ENCODE data around the gene SYT7.

Gene SYT7

DNA sequence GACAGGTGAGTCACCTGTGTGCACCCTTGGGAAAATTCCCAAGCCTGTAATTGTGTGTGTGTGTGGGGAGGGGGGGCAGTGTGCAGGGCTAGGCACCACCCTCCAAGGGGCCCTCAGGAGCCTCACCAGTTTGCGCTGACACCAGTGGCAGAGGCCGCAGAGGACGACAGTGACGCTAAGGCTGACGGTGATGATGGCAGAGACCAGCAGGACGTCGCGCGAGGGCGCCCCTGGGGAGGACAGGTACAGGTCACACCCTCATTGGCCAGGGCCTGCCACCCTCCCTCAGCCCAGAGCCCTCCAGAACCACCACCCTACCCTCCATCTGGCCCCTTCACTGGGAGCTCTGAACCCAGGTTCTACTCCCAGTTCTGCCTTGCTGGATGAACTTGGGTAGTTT, 24.9 kb downstream of the SYT7 start:
- no peak for DNase-seq (ENCODE audit: extremely low read depth in 1 of 2, low read depth in 1 of 2)

DNA sequence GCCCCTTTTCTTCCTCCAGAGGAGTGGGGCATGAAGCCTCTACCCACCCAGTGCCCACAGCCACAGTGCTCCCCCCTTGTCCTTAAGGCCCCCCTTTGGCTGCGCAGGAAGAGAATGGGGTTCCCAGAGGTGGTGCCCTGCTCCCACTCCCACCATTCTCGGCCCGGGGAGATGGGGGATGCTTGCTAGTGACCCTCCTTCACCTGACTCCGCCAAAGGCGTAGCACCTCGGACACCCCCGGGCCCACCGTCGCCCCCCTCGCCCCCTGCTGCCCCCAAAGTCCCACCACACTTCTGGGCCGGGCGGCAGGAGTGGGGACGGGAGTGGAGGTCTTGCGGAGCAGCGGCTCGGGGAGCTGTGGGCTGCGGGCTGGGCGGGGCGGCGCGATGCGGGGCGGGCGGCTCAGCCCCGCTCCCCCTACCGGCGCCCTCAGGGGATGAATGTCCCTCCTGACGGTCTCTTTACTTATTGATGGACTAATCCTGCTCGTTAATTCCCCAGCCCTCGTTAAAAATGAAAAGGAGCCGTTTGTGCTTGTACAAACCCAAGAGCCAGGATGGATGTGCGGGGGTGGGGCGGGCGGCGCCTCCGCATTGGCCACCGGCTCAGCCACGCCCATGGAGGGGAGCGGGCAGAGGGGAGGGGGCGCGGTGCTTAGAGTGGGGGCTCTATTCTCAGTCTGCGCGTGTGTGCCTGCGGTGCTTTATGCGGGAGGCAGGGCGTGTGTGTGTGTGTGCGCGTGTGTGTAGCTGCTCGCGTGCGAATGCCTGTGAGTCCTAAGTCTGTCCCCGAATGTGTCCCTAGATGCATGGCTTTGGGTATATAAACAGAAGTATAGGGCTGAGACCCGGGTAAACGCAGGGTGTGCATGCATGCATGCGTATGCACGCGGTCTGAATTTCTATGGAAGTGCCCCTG, 25.6 kb downstream of the SYT7 start:
- no peak for DNase-seq (ENCODE audit: extremely low read depth in 1 of 2, low read depth in 1 of 2)

DNA sequence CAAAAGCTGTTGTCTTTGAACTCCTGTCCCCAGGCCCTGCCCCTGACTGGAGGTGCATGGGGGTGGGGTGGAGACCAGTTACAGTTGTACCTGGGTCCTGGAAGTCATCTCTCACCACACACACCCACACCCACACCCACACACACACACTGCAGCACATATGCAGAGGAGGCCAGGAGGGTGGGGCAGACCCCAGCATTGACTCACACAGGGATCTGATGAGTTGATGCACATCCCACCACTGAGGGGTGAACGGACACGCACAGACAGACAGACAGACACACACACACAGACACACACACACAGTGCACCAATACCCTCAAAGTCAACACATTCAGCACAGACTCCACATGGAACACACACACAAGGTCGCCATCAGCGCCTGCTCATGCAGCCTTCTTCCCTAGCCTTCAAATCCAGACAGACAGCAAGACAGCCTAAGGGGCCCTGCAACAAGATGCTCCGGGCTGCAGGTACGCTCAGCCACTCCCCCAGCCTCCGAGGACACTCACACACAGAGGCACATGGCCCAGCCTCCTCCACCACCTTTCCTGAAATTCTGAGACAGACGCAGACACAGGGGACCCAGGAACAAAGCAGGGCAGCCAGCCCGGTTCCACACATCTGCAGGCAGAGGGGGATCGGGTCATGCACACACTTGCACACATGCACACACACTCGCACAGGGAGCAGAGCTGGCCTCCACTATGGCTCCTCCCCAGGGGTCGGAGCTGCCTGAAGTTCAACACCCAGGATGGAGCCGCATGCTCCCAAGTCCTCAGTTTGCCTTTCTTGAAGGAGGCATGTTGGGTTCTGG, 26.5 kb downstream of the SYT7 start:
- DNase-seq (ENCODE audit: extremely low read depth in 1 of 2, low read depth in 1 of 2), result no peak

DNA sequence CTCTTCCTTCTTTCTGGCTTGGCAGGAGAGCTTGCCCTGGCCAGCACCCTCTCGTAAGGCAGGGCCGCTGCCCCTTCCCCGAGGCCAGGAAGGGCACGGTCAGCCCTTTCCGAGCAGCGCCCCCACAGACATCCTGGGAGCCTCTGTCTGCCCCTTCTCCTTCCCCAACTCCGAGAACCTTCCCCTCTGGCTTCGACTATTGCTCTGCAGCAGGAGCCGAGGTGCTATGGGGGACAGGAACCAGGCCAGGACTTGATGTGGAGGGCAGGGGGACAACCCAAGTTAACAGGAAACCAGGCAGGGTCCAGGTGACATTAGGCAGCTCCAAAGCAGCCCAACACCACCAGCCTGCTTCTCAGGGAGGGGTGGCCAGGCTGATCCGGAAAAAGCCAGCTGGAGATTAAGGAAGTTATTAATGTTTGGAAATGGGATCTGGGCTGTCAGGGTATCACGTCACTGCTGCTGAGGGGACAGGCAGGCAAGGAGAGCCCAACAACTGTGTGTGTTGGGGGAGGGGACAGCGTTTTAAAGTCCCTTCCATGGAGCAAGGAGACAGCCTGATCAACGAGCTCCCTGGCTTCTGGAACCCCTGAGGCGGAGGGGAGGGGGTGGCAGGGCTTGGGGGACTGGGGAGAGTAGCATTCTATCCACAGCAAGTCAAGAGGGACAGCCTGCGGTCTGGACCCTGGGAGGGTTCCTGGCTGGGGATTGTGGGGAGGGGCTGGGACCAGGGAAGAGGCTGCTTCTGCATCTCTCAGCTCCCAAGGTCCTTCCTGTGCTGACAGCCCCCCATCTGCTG, 27.3 kb downstream of the SYT7 start:
- no peak for DNase-seq (ENCODE audit: extremely low read depth in 1 of 2, low read depth in 1 of 2)

DNA sequence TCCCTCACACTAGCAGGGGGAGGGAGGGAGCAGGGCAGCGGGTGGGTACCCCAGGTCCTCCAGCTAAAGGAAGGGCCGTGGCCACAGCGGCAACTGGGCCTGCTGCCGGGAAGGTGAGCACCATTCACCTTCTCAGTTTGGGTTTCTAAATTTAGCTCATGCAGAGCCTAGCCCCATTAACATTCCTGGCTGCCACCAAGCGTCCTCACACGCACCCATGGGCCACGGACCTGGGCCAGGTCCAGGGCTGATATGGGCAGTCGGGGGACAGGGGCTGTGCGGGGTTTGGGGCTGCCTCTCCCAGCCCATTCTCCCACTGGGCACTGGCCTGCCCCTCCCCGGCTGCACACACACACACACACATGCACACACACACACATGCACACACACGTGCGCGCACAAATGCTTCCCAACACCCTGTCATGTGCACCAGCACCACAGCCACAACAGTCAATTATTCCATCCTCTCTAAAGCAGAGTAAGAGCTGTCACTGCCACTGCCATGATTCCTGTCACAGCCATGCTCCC, 28.7 kb downstream of the SYT7 start:
- no peak for DNase-seq (ENCODE audit: extremely low read depth in 1 of 2, low read depth in 1 of 2)

GRCh38 chr11:61551634-61552033, 29.2 kb downstream of the SYT7 start:
- DNase-seq (ENCODE audit: extremely low read depth in 1 of 2, low read depth in 1 of 2), result no peak

DNA sequence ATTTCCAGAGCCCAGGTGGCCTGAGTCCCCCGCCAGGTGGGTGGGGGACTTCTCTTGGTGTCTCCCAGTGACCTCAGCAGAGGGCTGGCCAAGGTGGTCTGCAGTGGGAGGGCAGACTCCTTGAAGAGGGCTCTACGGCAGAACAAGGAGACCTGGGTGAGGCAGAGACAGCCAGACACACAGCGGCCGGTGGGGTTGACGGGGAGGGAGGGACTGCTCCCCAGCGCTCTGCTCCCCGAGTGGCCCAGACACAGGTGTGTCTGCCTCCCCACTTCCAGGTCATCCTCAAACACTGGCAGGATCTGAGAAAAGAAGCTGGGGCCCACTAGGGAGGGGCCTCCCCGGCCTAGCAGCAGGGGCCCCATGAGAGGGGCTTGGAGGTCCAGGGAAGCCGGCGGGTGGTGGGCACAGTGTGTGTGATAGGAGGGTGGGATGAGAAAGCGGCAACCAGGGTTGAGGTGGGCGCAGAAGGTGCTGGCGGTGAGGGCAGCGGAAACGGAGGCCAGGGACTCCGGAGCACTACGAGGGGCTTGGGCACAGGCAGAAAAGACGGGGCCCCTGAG, 30.1 kb downstream of the SYT7 start:
- no peak for DNase-seq (ENCODE audit: extremely low read depth in 1 of 2, low read depth in 1 of 2)

DNA sequence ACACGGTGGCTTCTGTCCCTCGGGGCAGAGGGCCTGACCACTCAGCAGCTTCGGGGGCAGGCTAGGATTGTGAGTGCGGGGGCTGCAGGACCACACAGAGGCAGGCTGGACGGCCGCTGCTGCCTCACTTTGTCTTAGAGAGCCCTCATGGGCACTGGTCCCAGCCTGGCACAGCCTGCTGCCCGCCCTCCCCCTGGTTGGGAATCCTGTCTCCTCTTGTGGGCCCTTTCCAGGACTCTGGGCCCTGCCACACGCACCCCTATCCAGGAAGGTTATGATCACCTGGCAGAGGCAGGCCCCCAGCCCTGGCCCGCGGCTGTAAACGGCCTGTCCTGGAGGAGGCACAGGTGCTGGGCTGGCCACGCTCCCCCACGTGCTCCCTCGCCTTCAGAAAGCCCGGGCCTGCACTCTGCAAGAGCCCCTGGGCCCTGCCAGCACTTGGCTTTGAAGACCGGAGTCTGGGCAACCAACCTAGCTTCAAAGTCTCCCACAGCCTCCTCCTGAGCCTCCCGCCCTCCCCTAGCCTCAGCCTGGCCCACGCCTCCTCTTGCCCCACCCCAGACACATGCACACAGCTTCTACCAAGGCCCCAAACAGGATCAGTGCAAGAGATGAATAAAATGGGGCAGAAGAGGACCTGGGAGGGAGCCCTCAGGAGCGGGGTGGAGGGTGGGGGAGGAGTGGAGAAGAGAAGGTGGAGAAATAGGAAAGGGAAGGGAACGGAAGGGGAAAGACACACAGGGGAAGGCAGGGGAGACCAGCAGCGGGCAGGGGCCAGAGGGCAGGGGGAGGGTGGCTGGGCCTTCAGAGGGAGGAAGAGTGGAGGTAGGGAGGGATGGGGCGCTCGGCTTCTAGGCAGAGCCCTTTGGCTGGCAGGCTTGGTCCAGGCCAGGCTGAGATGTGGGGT, 31.0 kb downstream of the SYT7 start:
- DNase-seq (ENCODE audit: extremely low read depth in 1 of 2, low read depth in 1 of 2), result no peak

DNA sequence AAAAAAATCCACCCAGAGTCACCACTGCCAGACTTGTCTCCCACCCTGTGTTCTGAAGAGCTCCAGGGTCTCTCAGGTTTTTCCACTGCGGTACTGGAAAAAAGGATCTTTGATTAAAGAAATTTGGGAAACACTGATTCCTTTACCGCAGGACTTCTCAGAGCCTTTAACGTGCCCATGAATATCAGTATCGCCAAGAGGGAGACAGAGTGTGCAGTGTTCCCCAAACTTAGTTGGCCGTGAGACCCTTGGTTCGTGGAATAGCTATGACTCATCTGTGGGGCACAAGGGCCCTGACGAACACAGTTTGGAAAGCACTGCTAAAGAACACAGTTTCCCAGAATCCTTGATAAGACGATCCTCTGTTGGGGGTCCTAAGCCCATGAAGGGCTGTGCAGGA, 31.7 kb downstream of the SYT7 start:
- no peak for DNase-seq (ENCODE audit: extremely low read depth in 1 of 2, low read depth in 1 of 2)

GRCh38 chr11:61547246-61547645, 33.6 kb downstream of the SYT7 start:
- no peak for DNase-seq (ENCODE audit: extremely low read depth in 1 of 2, low read depth in 1 of 2)

DNA sequence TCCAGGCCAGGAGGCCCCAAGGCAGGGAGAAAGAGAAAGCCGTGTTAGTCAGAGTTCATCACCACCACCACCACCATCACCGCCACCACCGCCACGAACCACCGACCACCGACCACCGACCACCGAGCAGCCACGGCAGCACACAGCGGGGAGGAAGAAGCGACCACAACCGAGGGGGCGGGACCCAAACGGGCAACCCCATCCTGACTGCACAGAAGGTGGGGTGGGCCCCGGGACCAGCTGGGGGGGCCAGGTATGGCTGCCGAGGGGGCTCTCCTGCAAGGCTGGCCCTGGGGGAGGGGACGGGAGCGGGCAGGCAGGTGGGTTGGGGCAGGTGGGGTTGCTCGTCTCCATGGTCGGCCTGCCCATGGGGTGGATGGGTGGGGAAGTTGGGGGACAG, 34.2 kb downstream of the SYT7 start:
- no peak for DNase-seq (ENCODE audit: extremely low read depth in 1 of 2, low read depth in 1 of 2)

DNA sequence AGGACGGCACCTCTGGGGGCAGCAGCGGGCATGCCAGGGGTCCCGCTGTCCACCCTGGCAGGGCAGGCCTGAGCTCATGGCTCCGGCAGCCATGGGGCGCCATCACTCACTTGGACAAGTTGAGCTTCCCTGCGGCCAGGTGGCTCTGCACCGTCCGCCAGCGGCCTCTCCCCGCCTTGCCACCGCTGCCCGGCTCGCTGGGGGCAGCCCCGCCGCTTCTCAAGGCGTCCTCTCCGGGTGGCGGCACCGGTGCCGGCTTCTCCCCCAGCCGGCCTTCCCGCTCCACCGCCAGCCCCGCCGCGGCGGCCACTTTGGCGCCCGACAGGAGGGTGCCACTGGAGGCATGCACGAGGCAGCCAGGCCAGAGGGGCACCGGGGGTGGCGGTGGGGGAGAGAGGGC, 35.0 kb downstream of the SYT7 start:
- DNase-seq (ENCODE audit: extremely low read depth in 1 of 2, low read depth in 1 of 2), result no peak

- DNase-seq (ENCODE audit: extremely low read depth in 1 of 2, low read depth in 1 of 2), result no peak
Observed at GRCh38 chr11:61545341-61545740, 35.5 kb downstream of the SYT7 start.

DNA sequence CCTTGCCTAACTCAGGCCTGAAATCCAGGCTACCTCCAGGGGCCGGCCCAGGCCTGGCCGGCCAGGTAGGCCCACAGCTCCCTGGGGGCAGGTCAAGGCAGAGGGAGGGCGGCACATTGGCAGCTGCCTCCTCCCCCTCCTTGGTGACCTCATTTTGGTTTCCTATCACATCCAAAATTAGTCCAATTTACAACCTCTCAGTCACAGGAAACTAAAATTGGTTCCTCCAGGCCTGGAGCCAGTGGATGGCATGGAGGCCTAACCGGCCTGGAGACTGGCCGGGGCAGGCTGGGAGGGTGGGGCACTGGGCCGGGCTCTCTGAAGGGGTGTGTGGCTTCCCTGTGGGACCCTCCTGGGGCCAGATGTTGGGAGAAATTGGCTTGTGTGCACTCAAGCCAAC, 36.4 kb downstream of the SYT7 start:
- no peak for DNase-seq (ENCODE audit: extremely low read depth in 1 of 2, low read depth in 1 of 2)

- no peak for DNase-seq (ENCODE audit: extremely low read depth in 1 of 2, low read depth in 1 of 2)
Observed at GRCh38 chr11:61543606-61544306, 37.1 kb downstream of the SYT7 start.

- DNase-seq (ENCODE audit: extremely low read depth in 1 of 2, low read depth in 1 of 2), result no peak
Observed at GRCh38 chr11:61542705-61543104, 38.2 kb downstream of the SYT7 start.

- no peak for DNase-seq (ENCODE audit: extremely low read depth in 1 of 2, low read depth in 1 of 2)
Observed at GRCh38 chr11:61542024-61542461, 38.8 kb downstream of the SYT7 start.

DNA sequence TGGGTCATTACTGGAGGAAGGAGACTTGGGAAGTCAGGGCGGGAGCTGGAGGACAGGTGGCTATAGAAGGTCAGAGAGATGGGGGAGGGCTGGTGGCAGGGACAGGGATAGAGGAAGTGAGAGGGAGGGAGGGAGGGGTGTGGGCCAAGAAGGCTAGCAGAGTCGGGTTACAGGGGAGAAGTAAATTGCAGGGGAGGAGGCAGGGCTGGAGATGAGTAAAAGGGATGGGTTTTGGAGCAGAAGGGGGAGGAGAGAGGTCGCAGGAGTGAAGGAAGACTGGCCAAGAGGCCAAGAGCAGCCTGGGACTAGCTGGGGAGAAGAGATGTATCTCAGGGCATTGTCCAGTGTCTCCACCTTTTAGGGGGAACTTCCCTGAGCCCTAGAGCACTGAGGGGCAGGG, 39.3 kb downstream of the SYT7 start:
- no peak for DNase-seq (ENCODE audit: extremely low read depth in 1 of 2, low read depth in 1 of 2)

DNA sequence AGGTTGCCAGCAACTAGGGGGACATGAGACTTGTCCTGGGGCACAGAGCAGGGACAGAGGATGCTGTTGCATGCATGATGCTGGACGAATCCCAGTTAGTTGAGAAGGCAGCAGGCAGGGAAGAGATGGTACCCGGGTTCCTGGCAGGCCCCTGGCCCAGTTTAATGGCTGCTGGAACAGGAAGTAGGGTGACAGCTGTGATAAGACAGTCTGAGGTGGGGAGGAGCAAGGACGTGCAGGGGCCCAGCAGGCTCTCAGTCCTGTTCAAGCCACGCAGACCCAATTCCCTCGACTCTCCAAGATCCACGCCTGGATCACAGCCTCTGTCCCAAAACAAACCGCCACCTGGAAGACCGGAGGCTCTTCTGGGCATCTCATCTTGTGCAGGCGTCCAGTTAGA, 40.3 kb downstream of the SYT7 start:
- no peak for DNase-seq (ENCODE audit: extremely low read depth in 1 of 2, low read depth in 1 of 2)
